ENCODE data around the gene PDZD2. TPM values are rescaled to one million over a fixed set of nuclear protein-coding genes. Genes with fewer than 3 reads are reported as not detected.

The PDZD2 gene
- total RNA-seq, 2 experiments from 2014 or later: 1.3 to 1.8 TPM

GRCh38 chr5:31900296-31900865, 261.4 kb downstream of the PDZD2 start:
- no peak overlapping the region for H3K4me3 ChIP-seq (ENCODE audit: low read length)
- H3K9me3 Mint-ChIP-seq: no peaks in the 10 kb centered on the region
- no peak overlapping the region for H3K27ac ChIP-seq (ENCODE audit: low read depth in 1 of 2, low read length in 2 of 2)
- H3K27me3 ChIP-seq (ENCODE audit: control insufficient read depth in 1 of 2, insufficient read depth in 2 of 2, low read length in 2 of 2): no peaks in the 10 kb centered on the region
- no peaks in the 10 kb centered on the region for H3K4me1 Mint-ChIP-seq (ENCODE audit: low read depth)
- DNase-seq: no peak
- intact Hi-C loops (cut with DNase I, micrococcal nuclease): no loop called here
- ChIA-PET CTCF (no interaction called here), POLR2A (no interaction called here)
- ATAC-seq (ENCODE audit: poor library complexity): no peak
- no peak for TF ChIP-seq CTCF (IDR thresholded peaks at IDR 0.05)
- H3K27ac Mint-ChIP-seq: no peak overlapping the region
- H3K4me3 Mint-ChIP-seq: no peak overlapping the region
- no peaks in the 10 kb centered on the region for H3K9me3 ChIP-seq (ENCODE audit: control insufficient read depth in 1 of 2, insufficient read depth in 1 of 2, low read length in 2 of 2)
- H3K27me3 Mint-ChIP-seq: no peaks in the 10 kb centered on the region
- no peaks in the 10 kb centered on the region for H3K36me3 Mint-ChIP-seq (ENCODE audit: low read depth)
- H3K36me3 ChIP-seq (ENCODE audit: insufficient read depth, low read length): no peaks in the 10 kb centered on the region
- no peaks in the 10 kb centered on the region for H3K4me1 ChIP-seq (ENCODE audit: insufficient read depth, low read length)

- ChIA-PET CTCF (interaction anchor here (0.6 to 0.7 kb wide), 2 partner anchors 76 to 542 kb away, joined by 3 read pairs; no protein-coding TSS in a partner anchor), POLR2A (no interaction called here)
- Histone ChIP-seq H3K4me3 (ENCODE audit: low read length) (no peak overlapping the region), H3K9me3 (ENCODE audit: control insufficient read depth in 1 of 2, insufficient read depth in 1 of 2, low read length in 2 of 2) (no peaks in the 10 kb centered on the region), H3K4me1 (ENCODE audit: insufficient read depth, low read length) (no peaks in the 10 kb centered on the region), H3K27ac (ENCODE audit: low read depth in 1 of 2, low read length in 2 of 2) (no peak overlapping the region), H3K27me3 (ENCODE audit: control insufficient read depth in 1 of 2, insufficient read depth in 2 of 2, low read length in 2 of 2) (no peaks in the 10 kb centered on the region), H3K36me3 (ENCODE audit: insufficient read depth, low read length) (no peaks in the 10 kb centered on the region)
- no peak overlapping the region for H3K4me3 Mint-ChIP-seq
- ATAC-seq (ENCODE audit: poor library complexity): no peak
- H3K9me3 Mint-ChIP-seq: no peaks in the 10 kb centered on the region
- no peaks in the 10 kb centered on the region for H3K36me3 Mint-ChIP-seq (ENCODE audit: low read depth)
- intact Hi-C loops (cut with DNase I, micrococcal nuclease): no loop called here
- no peak overlapping the region for H3K27ac Mint-ChIP-seq
- no peak for DNase-seq
- no peak for TF ChIP-seq CTCF (IDR thresholded peaks at IDR 0.05)
- H3K27me3 Mint-ChIP-seq: no peaks in the 10 kb centered on the region
- H3K4me1 Mint-ChIP-seq (ENCODE audit: low read depth): no peaks in the 10 kb centered on the region
Measured at GRCh38 chr5:31901807-31902530, 263.0 kb downstream of the PDZD2 start.

GRCh38 chr5:31908396-31908795, 269.5 kb downstream of the PDZD2 start:
- peaks cover 0 to 8% of the 10 kb centered on the region in 2 experiments for H3K9me3 ChIP-seq (ENCODE audit: control insufficient read depth in 1 of 2, insufficient read depth in 1 of 2, low read length in 2 of 2)
- DNase-seq: peak in 2 of 14 experiments; percentile 8 to 9
- H3K27ac ChIP-seq (ENCODE audit: low read depth in 1 of 2, low read length in 2 of 2): no peak overlapping the region
- H3K27ac Mint-ChIP-seq: peak overlapping the region; percentile 34
- POLR2A ChIA-PET: interaction anchor here (0.6 to 1.9 kb wide), 3 partner anchors 35 to 169 kb away, joined by 3 to 8 read pairs (median 3); no protein-coding TSS in a partner anchor
- ATAC-seq (ENCODE audit: poor library complexity): no peak
- H3K4me3 ChIP-seq (ENCODE audit: low read length): no peak overlapping the region
- no peaks in the 10 kb centered on the region for H3K27me3 ChIP-seq (ENCODE audit: control insufficient read depth in 1 of 2, insufficient read depth in 2 of 2, low read length in 2 of 2)
- H3K4me1 ChIP-seq (ENCODE audit: insufficient read depth, low read length): no peaks in the 10 kb centered on the region
- no peaks in the 10 kb centered on the region for H3K36me3 Mint-ChIP-seq (ENCODE audit: low read depth)
- TF ChIP-seq CTCF (IDR thresholded peaks at IDR 0.05): no peak
- H3K36me3 ChIP-seq (ENCODE audit: insufficient read depth, low read length): no peaks in the 10 kb centered on the region
- no peaks in the 10 kb centered on the region for H3K9me3 Mint-ChIP-seq
- H3K27me3 Mint-ChIP-seq: no peaks in the 10 kb centered on the region
- peak overlapping the region; percentile 1 for H3K4me3 Mint-ChIP-seq
- H3K4me1 Mint-ChIP-seq (ENCODE audit: low read depth): peaks cover 10% of the 10 kb centered on the region
- intact Hi-C loops (cut with DNase I, micrococcal nuclease): no loop called here
- CTCF ChIA-PET: no interaction called here
